HL-60 (cell line): ENCODE data around the gene SLC25A29.

Experiments
- CTCF ChIP-seq: IDR thresholded peaks from one replicate; pipeline ENCODE4 v1.5.1; 2011; ENCODE audit warnings: low read length, control low read depth, inconsistent platforms; ENCODE audit not compliant: insufficient read depth
- GABPA ChIP-seq: IDR thresholded peaks from 2 replicates; pipeline ENCODE4 v1.6.1; 2012; ENCODE audit warnings: low read depth
- POLR2AphosphoS5 ChIP-seq: IDR thresholded peaks from 2 replicates; pipeline ENCODE4 v1.6.1; 2012; ENCODE audit warnings: low read depth
- REST ChIP-seq: IDR thresholded peaks from 2 replicates; pipeline ENCODE4 v1.6.1; 2012; ENCODE audit warnings: low read depth; ENCODE audit not compliant: insufficient replicate concordance
- SPI1 ChIP-seq: IDR thresholded peaks from 2 replicates; pipeline ENCODE4 v1.6.1; 2012; ENCODE audit warnings: low read depth, mild to moderate bottlenecking, borderline replicate concordance

GRCh38 chr14:100291305-100292075 is 14.8 kb downstream of the SLC25A29 start:
- TF ChIP-seq CTCF (no peak), GABPA (no peak), POLR2AphosphoS5 (no peak), REST (no peak), SPI1 (no peak)
